Parathyroid adenoma (tissue), 2 donors: ENCODE results near the gene ALDH3B2.
A peak's percentile ranks its signal among the peaks of the same experiment; 100 is the strongest.

Experiments used
- H2AFZ ChIP-seq: fragments of 300-600 bp; sonication (generic); one replicate; pipeline ENCODE4 v1.7.0; 2017; ENCODE audit warnings: antibody characterized with exemption, mild to moderate bottlenecking
- H3K27ac ChIP-seq: fragments of 300-600 bp; sonication (generic); one replicate; pipeline ENCODE4 v1.7.0; 2017
- H3K27me3 ChIP-seq: fragments of 300-600 bp; sonication (generic); one replicate; pipeline ENCODE4 v1.7.0; 2017; ENCODE audit warnings: low read length; ENCODE audit not compliant: control insufficient read depth, insufficient read depth
- H3K36me3 ChIP-seq: fragments of 300-600 bp; sonication (generic); one replicate; pipeline ENCODE4 v1.7.0; 2017; ENCODE audit warnings: low read length; ENCODE audit not compliant: control insufficient read depth, insufficient read depth
- H3K4me1 ChIP-seq: fragments of 300-600 bp; sonication (generic); one replicate; pipeline ENCODE4 v1.7.0; 2017; ENCODE audit warnings: control low read depth
- H3K4me2 ChIP-seq: fragments of 300-600 bp; sonication (generic); one replicate; pipeline ENCODE4 v1.7.0; 2017; ENCODE audit warnings: low read length
- H3K4me3 ChIP-seq: fragments of 300-600 bp; sonication (generic); one replicate; pipeline ENCODE4 v1.7.0; 2017; ENCODE audit warnings: low read depth, low read length
- H3K79me2 ChIP-seq: fragments of 300-600 bp; sonication (generic); one replicate; pipeline ENCODE4 v1.7.0; 2017; ENCODE audit warnings: control low read depth
- H3K9ac ChIP-seq: fragments of 300-600 bp; sonication (generic); one replicate; pipeline ENCODE4 v1.7.0; 2017; ENCODE audit warnings: mild to moderate bottlenecking
- H3K9me3 ChIP-seq: fragments of 300-600 bp; sonication (generic); one replicate; pipeline ENCODE4 v1.7.0; 2017; ENCODE audit warnings: low read length; ENCODE audit not compliant: control insufficient read depth
- CTCF ChIP-seq: fragments of 300-600 bp; sonication (generic); IDR thresholded peaks from one replicate; pipeline ENCODE4 v1.7.0; 2017; ENCODE audit warnings: antibody characterized with exemption, mild to moderate bottlenecking
- donor health status: primary hyperparathyroidism.

Gene ALDH3B2

DNA sequence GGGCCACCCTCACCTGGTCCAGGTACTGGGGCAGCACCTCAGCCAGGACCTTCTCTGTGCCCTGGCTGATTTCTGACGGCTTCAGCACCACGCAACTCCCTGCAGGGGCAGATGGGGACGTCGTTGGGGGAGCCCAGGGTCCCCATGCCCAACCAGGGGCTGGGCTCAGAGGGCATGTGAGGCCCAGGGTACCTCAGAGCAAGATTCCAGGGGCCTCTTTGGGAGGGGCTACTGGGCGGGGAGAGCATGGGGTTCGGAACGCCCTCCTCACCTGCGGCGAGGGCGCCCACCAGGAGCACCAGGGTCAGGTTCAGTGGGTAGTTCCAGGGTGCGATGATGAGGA, 8.1 kb downstream of the ALDH3B2 start:
- no peaks in the 10 kb centered on the region for H3K27me3 ChIP-seq

DNA sequence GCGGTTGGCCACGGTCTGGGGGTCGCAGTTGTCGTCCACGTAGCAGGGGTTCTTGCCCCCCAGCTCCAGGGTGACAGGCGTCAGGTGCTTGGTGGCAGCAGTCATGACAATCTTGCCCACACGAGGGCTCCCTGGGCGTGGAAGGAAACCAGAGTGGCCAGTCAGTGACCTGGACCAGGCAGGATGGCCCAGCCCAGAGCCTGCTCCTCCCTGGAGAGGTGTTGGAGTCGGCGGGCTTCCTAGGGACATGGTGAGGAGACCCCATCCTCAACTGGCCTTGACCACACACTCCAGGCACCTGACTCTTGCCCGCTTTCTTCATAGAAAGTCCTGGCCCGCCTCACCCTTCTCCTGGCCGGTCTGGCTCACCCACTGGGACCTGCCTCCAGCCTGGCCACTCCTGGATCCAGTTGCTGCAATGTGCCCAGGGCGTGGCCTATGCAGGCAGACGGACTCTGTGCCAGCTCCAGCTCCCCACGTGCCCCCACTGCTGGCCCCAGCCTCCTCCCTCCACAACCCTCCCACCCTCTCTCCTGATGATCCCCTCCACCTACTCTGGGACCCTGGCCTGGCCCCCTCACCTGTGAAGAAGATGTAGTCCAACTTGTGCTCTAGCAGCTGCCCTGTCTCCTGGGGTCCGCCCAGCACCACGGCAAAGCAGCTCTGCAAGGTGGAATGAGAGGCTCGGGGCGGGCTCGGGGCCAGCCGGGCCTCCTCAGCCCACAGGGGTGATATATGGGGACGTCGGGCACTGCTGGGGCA, 8.7 kb downstream of the ALDH3B2 start:
- Histone ChIP-seq H3K4me3 (no peak overlapping the region), H3K4me1 (no peaks in the 10 kb centered on the region), H3K9ac (no peak overlapping the region), H3K36me3 (no peaks in the 10 kb centered on the region), H2AFZ (peak overlapping the region; percentile 56), H3K27ac (no peak overlapping the region), H3K27me3 (no peaks in the 10 kb centered on the region), H3K4me2 (peak overlapping the region; percentile 47), H3K9me3 (no peaks in the 10 kb centered on the region), H3K79me2 (no peaks in the 10 kb centered on the region)
- TF ChIP-seq CTCF = peak; percentile 53

More for the DNA sequence above, 8.1 kb downstream of the ALDH3B2 start:
- Histone ChIP-seq H3K36me3 (no peaks in the 10 kb centered on the region), H3K4me1 (no peaks in the 10 kb centered on the region), H3K4me3 (no peak overlapping the region), H3K9ac (no peak overlapping the region), H3K4me2 (no peak overlapping the region), H3K9me3 (no peaks in the 10 kb centered on the region), H3K27ac (no peak overlapping the region), H3K79me2 (no peaks in the 10 kb centered on the region), H2AFZ (no peak overlapping the region)
- TF ChIP-seq CTCF = no peak

GRCh38 chr11:67664696-67665540, 9.5 kb downstream of the ALDH3B2 start:
- no peak overlapping the region for H3K27ac ChIP-seq
- H3K9ac ChIP-seq = no peak overlapping the region
- no peak overlapping the region for H2AFZ ChIP-seq
- H3K4me2 ChIP-seq = no peak overlapping the region
- H3K79me2 ChIP-seq = no peaks in the 10 kb centered on the region
- no peaks in the 10 kb centered on the region for H3K4me1 ChIP-seq
- no peaks in the 10 kb centered on the region for H3K36me3 ChIP-seq
- no peaks in the 10 kb centered on the region for H3K9me3 ChIP-seq
- H3K27me3 ChIP-seq = no peaks in the 10 kb centered on the region
- no peak for TF ChIP-seq CTCF
- no peak overlapping the region for H3K4me3 ChIP-seq

DNA sequence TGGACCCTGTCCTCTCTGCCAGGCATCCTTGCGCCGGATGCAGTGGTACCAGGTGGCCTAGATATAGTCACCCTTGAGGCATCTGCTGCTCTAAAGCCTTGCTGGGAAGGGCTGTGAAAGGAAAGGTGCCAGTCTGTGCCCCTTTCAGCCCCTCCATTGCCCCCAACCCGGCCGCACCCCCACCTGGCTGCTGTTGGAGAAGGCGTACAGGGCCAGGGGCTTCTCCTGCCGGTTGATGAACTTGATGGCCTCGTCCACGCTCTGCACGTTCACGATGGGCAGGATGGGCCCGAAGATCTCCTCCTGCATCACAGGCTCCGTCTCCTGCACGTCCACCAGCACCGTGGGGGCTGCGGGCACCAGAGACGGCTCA, 10.2 kb downstream of the ALDH3B2 start:
- TF ChIP-seq CTCF = no peak
- Histone ChIP-seq H3K4me1 (no peaks in the 10 kb centered on the region), H3K36me3 (no peaks in the 10 kb centered on the region), H2AFZ (no peak overlapping the region), H3K27me3 (no peaks in the 10 kb centered on the region), H3K9ac (no peak overlapping the region), H3K79me2 (no peaks in the 10 kb centered on the region), H3K4me2 (no peak overlapping the region), H3K27ac (no peak overlapping the region), H3K4me3 (no peak overlapping the region), H3K9me3 (no peaks in the 10 kb centered on the region)
